Measurements from ENCODE around the gene TNIK.

- TF ChIP-seq EP300 (IDR thresholded peaks at IDR 0.05), result no peak
- TF ChIP-seq CTCF (IDR thresholded peaks at IDR 0.05), result no peak
Measured at GRCh38 chr3:171412473-171412872, 47.7 kb downstream of the TNIK start.

Measured in upper lobe of left lung (tissue), 4 donors.